ENCODE data around the gene RAB3GAP1.
A peak's percentile ranks its signal among the peaks of the same experiment; 100 is the strongest.
"Not testable (repeated sequence)": the region's sequence is repeated elsewhere in the genome, so short reads cannot be mapped to it uniquely, and the experiment has no call there.

Gene RAB3GAP1

DNA sequence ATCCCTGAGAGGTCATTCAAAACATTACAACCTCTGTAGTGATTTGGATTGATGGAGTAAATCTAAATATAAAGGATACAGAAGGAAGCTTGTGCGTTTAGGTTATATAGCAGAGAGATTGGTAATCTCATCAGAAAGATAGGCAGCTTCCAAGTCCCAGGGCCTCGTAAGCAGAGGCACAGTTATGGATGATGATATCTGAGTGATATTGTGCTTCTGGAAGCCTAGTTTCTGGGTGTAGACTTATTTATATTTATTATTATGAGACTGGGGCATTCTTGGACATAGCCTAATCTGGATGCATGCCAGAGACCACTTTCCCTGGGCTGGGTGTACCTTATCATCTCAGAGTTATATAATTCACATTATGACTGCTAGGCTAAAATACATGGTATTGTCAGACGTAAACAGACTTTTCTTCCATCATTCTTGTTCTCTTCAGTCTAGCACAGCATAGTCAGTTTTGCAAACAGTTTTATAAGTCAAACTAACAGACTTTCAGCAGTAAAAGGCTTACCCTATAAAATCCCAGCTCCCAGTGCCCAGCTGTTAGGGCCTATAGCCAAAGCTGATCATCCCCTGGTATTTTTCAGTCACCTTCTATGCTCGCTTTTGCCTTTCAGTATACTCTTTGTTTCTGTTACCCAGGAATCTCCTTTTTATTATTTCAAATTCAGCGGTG lies 47.9 kb downstream of the RAB3GAP1 start:
- ATAC-seq (replicated peaks) (no peak), DNase-seq (no peak)
- H3K4me3 Mint-ChIP-seq = no peak overlapping the region
- no peak overlapping the region for H3K27ac Mint-ChIP-seq
- peaks cover 43 to 59% of the 10 kb centered on the region in 2 donors for H3K36me3 Mint-ChIP-seq
- peaks cover 2 to 8% of the 10 kb centered on the region in 2 donors for H3K4me1 Mint-ChIP-seq
- H3K27me3 Mint-ChIP-seq = no peaks in the 10 kb centered on the region
- H3K9me3 Mint-ChIP-seq = no peaks in the 10 kb centered on the region

DNA sequence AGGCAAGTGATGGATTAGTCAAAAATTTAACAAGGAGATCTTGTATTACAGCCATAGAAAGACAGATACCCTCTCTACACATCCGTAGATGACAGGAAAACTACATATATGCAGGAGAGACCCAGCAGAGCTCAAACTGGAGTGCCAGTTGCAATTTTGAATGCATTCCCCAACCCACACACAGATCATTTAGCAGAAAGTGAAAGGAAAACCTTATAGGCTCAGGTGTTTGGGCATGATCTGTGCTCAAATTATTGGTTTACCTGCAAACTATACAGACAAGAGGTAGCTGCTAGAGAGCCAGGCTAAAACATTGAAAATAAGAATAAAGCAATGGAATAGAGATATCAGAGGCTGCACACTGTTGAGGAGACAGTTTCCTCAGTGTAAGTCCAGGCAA lies 51.8 kb downstream of the RAB3GAP1 start:
- Mint-ChIP-seq H3K4me1 (peaks cover 2 to 8% of the 10 kb centered on the region in 2 donors), H3K27ac (no peak overlapping the region), H3K4me3 (no peak overlapping the region), H3K36me3 (peaks cover 41 to 67% of the 10 kb centered on the region in 2 donors), H3K9me3 (peaks cover 0 to 3% of the 10 kb centered on the region in 2 donors), H3K27me3 (no peaks in the 10 kb centered on the region)
- DNase-seq (no peak), ATAC-seq (replicated peaks) (no peak)

DNA sequence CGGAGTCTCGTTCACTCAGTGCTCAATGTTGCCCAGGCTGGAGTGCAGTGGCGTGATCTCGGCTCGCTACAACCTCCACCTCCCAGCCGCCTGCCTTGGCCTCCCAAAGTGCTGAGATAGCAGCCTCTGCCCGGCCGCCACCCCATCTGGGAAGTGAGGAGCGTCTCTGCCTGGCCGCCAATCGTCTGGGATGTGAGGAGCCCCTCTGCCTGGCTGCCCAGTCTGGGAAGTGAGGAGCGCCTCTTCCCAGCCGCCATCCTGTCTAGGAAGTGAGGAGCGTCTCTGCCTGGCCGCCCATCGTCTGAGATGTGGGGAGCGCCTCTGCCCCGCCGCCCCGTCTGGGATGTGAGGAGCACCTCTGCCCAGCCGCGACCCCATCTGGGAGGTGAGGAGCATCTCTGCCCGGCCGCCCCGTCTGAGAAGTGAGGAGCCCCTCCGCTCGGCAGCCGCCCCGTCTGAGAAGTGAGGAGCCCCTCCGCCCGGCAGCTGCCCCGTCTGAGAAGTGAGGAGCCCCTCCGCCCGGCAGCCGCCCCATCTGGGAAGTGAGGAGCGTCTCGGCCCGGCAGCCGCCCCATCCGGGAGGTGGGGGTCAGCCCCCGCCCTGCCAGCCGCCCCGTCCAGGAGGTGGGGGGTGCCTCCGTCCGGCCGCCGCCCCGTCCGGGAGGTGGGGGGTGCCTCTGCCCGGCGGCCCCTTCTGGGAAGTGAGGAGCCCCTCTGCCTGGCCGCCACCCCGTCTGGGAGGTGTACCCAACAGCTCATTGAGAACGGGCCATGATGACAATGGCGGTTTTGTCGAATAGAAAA lies 53.6 kb downstream of the RAB3GAP1 start:
- H3K4me3 Mint-ChIP-seq; DNase-seq; H3K27me3 Mint-ChIP-seq; H3K9me3 Mint-ChIP-seq; ATAC-seq (replicated peaks): not testable (repeated sequence)
- H3K36me3 Mint-ChIP-seq = peaks cover 39 to 65% of the 10 kb centered on the region in 2 donors
- H3K4me1 Mint-ChIP-seq = peaks cover 3 to 11% of the 10 kb centered on the region in 2 donors
- H3K27ac Mint-ChIP-seq = peak overlapping the region; percentile 20

DNA sequence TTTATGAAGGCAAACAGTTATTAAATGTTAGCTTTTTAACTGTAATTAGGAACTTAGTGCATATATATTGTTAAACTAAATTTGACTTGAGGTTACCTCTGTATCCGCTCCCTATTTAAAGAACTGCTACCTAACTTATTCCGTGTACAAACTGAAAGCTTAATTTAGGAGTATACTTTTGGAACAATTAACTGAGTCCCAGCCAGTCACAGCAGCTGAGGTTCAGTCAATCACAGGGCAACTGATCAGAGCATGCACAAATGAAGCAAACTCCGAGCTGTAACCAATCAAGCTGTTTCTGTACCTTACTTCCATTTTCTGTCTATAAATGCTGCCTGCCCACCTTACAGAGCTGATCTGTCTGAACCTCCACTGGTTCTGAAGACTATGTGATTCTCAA lies 61.2 kb downstream of the RAB3GAP1 start:
- no peak for ATAC-seq (replicated peaks)
- Mint-ChIP-seq H3K4me1 (peaks cover 2 to 13% of the 10 kb centered on the region in 2 donors), H3K36me3 (peaks cover 28 to 45% of the 10 kb centered on the region in 2 donors), H3K4me3 (no peak overlapping the region), H3K27me3 (no peaks in the 10 kb centered on the region), H3K27ac (no peak overlapping the region), H3K9me3 (peaks cover 6 to 8% of the 10 kb centered on the region in 2 donors)
- no peak for DNase-seq

DNA sequence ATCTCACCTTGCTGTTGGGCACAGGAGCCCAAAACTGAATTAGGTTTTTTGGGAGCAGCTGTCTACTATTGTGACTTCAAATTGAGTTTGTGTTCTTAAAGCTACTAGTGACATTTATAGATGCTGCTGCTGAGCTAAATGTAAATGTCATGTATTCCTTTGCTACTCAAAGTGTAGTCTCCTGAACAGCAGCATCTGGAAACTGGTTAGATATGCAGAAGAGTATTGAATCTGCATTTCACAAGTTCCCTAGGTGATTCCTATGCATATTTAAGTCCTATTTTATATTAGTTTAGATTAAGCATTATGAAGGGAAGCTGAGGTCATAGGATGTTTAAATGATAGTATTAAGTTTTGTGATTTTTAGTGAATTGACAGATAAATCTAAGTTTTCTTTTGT lies 67.5 kb downstream of the RAB3GAP1 start:
- H3K9me3 Mint-ChIP-seq = peaks cover 6 to 8% of the 10 kb centered on the region in 2 donors
- H3K4me3 Mint-ChIP-seq = no peak overlapping the region
- peaks cover 0 to 10% of the 10 kb centered on the region in 2 donors for H3K4me1 Mint-ChIP-seq
- no peaks in the 10 kb centered on the region for H3K27me3 Mint-ChIP-seq
- ATAC-seq (replicated peaks) = no peak
- DNase-seq = no peak
- H3K36me3 Mint-ChIP-seq = peaks cover 36 to 43% of the 10 kb centered on the region in 2 donors
- no peak overlapping the region for H3K27ac Mint-ChIP-seq

DNA sequence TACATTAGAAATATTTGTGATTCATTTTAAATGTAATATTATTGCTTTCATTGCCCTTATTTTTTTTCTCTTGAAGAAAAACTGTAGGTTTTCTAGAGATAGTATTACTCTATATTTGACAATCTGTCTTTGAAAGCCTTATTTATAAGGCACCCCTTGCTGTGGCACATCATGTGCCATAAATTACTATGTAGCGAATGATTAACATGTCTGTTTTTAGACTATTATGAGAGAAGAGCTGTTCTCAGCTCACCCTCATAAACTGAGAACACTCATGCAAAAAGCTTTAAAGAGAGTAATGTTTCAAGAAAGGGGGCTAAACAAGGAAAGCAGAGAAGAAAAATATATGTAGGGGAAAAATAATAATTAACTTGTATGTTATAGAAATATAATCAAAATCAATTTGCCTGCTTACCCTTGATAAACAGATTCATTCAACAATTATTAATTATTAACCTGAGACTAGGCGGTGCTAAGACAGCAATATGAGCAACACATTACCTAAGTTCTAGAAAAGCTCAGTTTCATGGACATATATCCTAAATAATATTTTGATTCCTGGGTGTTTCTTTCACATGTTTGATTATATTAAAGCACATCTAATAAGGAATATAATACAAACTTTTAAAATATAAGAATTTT lies 69.0 kb downstream of the RAB3GAP1 start:
- DNase-seq = no peak
- H3K4me3 Mint-ChIP-seq = no peak overlapping the region
- ATAC-seq (replicated peaks) = no peak
- H3K36me3 Mint-ChIP-seq = peaks cover 35 to 42% of the 10 kb centered on the region in 2 donors
- H3K27me3 Mint-ChIP-seq = no peaks in the 10 kb centered on the region
- peaks cover 6 to 8% of the 10 kb centered on the region in 2 donors for H3K9me3 Mint-ChIP-seq
- H3K4me1 Mint-ChIP-seq = peaks cover 0 to 10% of the 10 kb centered on the region in 2 donors
- no peak overlapping the region for H3K27ac Mint-ChIP-seq

DNA sequence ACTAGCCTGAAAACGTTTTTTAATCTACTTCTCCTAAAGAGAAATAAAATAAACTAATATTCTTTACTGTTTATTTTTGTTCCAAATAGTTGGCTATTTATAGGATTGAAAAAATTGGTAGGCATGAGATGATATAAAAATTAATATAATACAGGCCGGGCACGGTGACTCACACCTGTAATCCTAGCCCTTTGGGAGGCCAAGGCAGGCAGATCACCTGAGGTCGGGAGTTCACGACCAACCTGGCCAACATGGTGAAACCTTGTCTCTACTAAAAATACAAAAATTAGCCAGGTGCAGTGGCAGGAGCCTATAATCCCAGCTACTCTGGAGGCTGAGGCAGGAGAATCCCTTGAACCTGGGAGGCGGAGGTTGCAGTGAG lies 69.6 kb downstream of the RAB3GAP1 start:
- H3K4me1 Mint-ChIP-seq; H3K9me3 Mint-ChIP-seq; H3K4me3 Mint-ChIP-seq; ATAC-seq (replicated peaks); H3K27me3 Mint-ChIP-seq; DNase-seq; H3K27ac Mint-ChIP-seq: not testable (repeated sequence)
- H3K36me3 Mint-ChIP-seq = peaks cover 35 to 42% of the 10 kb centered on the region in 2 donors

DNA sequence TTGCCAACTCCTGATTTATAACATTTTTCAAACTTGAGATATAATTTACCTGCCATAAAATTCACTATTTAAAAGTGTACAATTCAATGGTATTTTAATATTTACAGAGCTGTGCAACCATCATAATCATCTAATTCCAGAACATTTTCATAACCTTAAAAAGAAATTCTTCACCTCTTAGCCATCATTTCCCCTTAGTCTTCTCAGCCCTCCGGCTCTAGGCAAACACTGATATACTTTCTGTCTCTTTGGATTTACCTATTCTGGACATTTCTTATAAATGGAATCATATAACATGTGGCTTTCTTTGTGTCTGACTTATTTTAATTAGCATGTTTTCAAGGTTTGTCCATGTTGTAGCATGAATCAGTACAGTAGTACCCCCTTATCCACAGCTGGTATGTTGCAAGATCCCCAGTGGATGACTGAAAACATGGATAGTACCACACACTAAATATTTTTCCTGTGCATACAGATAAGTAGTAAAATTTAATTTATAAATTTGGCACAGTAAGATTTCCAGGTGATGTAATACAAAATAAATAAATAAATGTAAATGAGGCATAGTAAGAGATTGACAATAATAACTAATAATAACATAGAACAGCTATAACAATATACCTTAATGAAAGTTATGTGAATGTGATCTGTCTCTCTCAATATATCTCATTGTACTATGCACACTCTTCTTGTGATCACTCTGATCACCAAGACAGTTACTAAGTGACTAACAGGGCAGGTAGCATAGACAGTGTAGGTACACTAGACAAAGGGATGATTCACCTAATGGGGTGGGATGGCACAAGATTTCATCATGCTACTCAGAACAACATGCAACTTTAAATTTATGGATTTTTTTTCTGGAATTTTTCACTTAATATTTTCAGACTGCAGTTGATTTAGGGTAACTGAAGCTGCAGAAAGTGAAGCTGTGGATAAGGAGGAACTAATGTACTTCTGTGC lies 73.1 kb downstream of the RAB3GAP1 start:
- ATAC-seq (replicated peaks) = no peak
- Mint-ChIP-seq H3K4me3 (no peak overlapping the region), H3K4me1 (no peaks in the 10 kb centered on the region), H3K36me3 (peaks cover 29 to 39% of the 10 kb centered on the region in 2 donors), H3K27me3 (no peaks in the 10 kb centered on the region), H3K27ac (no peak overlapping the region), H3K9me3 (no peaks in the 10 kb centered on the region)
- no peak for DNase-seq

DNA sequence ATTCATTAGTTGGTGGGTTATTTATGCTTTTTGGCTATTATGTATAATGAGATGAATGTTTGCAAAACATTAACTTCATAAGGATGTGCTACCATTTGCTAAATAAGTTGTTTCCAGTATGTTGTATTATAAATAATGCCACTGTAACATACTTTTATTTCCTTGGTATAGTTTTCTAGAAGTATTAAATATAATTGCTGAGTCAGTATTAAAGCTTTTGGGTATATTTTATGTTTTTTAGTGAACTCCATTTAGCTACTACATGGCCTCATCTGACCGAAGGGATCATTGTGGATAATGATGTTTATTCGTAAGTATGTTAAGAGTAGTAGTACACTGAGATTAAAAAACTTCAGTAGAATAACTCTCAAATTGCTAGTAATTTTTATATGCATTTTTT lies 73.8 kb downstream of the RAB3GAP1 start:
- no peak for DNase-seq
- Mint-ChIP-seq H3K4me1 (no peaks in the 10 kb centered on the region), H3K4me3 (no peak overlapping the region), H3K27ac (no peak overlapping the region), H3K36me3 (peaks cover 29 to 38% of the 10 kb centered on the region in 2 donors), H3K27me3 (no peaks in the 10 kb centered on the region), H3K9me3 (no peaks in the 10 kb centered on the region)
- ATAC-seq (replicated peaks) = no peak

DNA sequence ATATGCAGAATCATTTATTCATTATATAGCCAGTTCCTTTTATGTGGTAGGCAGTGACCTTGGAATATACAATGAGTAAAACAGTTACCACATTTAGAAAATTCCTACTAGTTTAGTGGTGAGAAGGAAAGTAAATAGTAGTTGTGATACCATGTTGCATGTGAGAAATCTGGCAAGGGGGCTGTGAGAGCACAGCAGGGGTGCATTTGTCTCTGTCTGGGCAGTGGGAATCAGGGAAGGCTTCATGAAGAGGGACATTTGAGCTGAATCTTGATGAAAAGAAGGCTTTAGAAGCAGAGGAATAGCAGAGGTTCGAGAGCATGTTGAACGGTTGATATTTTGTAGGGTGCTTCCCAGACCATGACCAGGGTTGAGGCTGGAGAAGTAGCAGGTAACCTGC lies 78.7 kb downstream of the RAB3GAP1 start:
- Mint-ChIP-seq H3K4me1 (peaks cover 0 to 6% of the 10 kb centered on the region in 2 donors), H3K27ac (no peak overlapping the region), H3K9me3 (no peaks in the 10 kb centered on the region), H3K4me3 (no peak overlapping the region), H3K36me3 (peaks cover 30 to 37% of the 10 kb centered on the region in 2 donors), H3K27me3 (no peaks in the 10 kb centered on the region)
- DNase-seq (no peak), ATAC-seq (replicated peaks) (no peak)

DNA sequence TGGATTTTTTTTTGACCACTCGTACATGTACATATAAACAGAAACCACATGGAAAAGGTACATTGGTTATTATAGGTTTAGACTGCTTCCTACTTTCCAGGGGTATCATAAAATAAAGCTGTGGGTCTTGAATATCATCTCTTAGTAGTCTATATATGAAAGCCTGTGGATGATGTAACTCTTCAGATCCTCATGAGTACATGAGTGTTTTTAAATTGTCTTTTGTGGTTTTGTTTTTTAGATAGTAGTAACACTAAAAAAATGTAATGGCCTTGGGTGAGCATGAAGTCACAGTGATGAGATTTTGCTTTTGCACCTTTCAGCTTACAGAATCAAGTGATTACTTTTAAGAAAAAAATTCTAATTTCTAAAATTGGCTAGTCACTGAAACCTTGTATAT lies 80.2 kb downstream of the RAB3GAP1 start:
- Mint-ChIP-seq H3K4me1 (peaks cover 0 to 6% of the 10 kb centered on the region in 2 donors), H3K36me3 (peaks cover 36 to 43% of the 10 kb centered on the region in 2 donors), H3K27ac (peak overlapping the region; percentile 59), H3K4me3 (no peak overlapping the region), H3K27me3 (no peaks in the 10 kb centered on the region), H3K9me3 (no peaks in the 10 kb centered on the region)
- ATAC-seq (replicated peaks) = no peak
- no peak for DNase-seq

DNA sequence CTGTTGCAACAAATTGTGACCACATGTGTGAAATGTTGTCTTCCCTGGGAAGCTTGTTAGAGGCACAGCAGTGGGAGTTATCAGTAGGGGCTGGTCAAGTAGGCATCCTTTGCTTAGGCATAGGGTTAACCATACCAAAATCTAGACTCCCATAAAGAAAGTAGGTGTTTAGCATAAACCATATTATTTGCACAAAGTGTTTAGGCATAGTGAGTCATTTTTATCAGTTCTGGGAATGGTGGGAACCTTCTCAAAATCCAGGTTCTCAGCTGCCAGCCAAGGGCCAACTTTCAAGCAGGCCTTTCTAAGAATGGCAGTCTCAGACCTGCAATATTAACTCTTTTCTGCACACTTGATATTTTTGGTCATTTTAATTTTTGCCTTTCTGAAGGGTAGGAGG lies 88.5 kb downstream of the RAB3GAP1 start:
- Mint-ChIP-seq H3K9me3 (peaks cover 8 to 12% of the 10 kb centered on the region in 2 donors), H3K27ac (no peak overlapping the region), H3K4me3 (no peak overlapping the region), H3K36me3 (peaks cover 57 to 65% of the 10 kb centered on the region in 2 donors), H3K4me1 (no peaks in the 10 kb centered on the region), H3K27me3 (no peaks in the 10 kb centered on the region)
- DNase-seq (no peak), ATAC-seq (replicated peaks) (no peak)

DNA sequence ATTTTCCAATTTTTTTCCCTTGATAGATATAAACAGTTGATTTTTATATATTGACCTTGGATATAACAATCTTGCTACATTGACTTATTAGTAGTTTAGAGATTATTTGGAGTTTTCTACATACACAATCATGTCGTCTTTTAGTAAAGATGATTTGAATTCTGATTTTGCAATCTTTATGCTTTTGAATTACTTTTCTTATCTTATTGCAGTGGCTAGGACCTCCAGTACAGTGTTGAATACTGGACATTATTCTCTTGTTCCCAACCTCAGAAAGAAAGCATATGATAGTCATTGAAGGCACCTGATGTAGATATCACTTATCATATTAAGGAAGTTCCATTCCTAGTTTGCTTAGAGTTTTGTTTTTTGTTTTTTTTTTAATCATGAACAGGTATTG lies 90.2 kb downstream of the RAB3GAP1 start:
- peaks cover 46 to 59% of the 10 kb centered on the region in 2 donors for H3K36me3 Mint-ChIP-seq
- ATAC-seq (replicated peaks) (no peak), DNase-seq (no peak)
- no peak overlapping the region for H3K4me3 Mint-ChIP-seq
- no peak overlapping the region for H3K27ac Mint-ChIP-seq
- H3K27me3 Mint-ChIP-seq = no peaks in the 10 kb centered on the region
- peaks cover 8 to 12% of the 10 kb centered on the region in 2 donors for H3K9me3 Mint-ChIP-seq
- H3K4me1 Mint-ChIP-seq = no peaks in the 10 kb centered on the region

DNA sequence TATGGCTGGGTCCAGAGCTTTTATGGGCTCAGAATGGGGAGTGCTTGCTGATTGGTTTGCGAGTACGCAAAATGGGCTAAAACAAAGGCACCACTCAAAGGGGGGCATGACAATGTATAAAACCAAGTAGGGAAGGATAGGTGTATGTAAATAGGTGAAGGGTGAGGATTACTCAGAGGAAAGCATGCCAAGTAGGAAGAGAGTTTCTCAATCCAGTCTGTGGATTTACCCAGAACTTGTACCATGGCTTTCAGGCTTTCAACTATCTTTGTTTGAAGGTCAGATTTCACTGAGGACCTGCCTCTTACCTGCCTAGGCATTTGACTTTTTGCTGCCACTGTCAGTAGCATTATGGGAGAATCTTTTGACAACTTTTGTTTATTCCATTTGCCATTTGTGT lies 92.3 kb downstream of the RAB3GAP1 start:
- Mint-ChIP-seq H3K4me3 (no peak overlapping the region), H3K9me3 (peaks cover 8 to 12% of the 10 kb centered on the region in 2 donors), H3K4me1 (no peaks in the 10 kb centered on the region), H3K36me3 (peaks cover 48 to 63% of the 10 kb centered on the region in 2 donors), H3K27ac (no peak overlapping the region), H3K27me3 (no peaks in the 10 kb centered on the region)
- ATAC-seq (replicated peaks) (no peak), DNase-seq (no peak)

Measured in stimulated activated naive B cell treated with anti-CD40 and anti-IgM and Interleukin-4, amounts not matched to agents 10 μg/mL and 1 μg/mL and 100 μg/mL, for 72 hours (primary cell).